Activated naive CD8-positive, alpha-beta T cell (primary cell): ENCODE measurements around the gene SPAG9.
A peak's percentile ranks its signal among the peaks of the same experiment; 100 is the strongest.

Experiments used
- H3K27ac Mint-ChIP-seq: one replicate; pipeline ENCODE4 v1.8.0; 2021; ENCODE audit warnings: mixed read lengths
- H3K27me3 Mint-ChIP-seq: one replicate; pipeline ENCODE4 v1.8.0; 2021; ENCODE audit warnings: mixed read lengths
- H3K36me3 Mint-ChIP-seq: one replicate; pipeline ENCODE4 v1.8.0; 2021; ENCODE audit warnings: mixed read lengths
- H3K4me1 Mint-ChIP-seq: one replicate; pipeline ENCODE4 v1.8.0; 2021; ENCODE audit warnings: low read depth, mixed read lengths
- H3K4me3 Mint-ChIP-seq: one replicate; pipeline ENCODE4 v1.8.0; 2021; ENCODE audit warnings: mild to moderate bottlenecking, mixed read lengths
- H3K9me3 Mint-ChIP-seq: one replicate; pipeline ENCODE4 v1.8.0; 2021; ENCODE audit warnings: low read depth, mixed read lengths

The SPAG9 gene

DNA sequence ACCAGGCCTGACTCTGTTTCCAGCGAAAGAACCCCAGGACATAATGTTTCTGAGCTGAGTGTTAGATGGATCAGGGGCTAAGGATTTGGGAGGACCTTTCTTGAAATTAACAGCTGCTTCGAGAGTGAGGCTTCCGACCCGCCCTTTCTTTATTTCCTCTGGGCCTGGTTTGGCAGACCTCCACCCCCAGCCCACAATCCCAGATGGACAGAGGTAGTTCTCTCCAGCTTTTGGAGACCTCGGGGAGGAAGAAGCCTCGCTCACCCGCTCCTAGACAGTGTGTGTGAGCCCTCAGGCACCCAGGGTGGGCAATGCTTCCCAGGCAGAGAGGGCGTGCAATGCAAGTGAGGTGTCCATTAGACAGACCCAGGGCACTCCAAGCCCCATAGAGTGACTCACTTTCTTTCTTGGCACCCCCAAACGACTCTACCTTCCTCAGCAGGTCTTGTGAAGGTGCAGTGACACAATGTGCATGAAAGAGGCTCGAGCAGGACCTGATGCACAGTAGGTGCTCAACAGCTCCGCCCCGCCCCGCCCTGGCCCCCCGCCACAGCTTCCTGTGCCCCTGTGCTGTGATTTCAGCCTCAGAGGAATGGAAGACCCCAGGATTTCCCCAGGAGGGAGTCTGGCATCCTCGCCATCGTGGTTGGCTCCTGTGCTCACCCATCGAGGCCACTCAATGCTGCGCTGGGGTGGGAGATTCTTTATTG is 203.8 kb downstream of the SPAG9 start:
- no peaks in the 10 kb centered on the region for H3K27me3 Mint-ChIP-seq
- H3K9me3 Mint-ChIP-seq, result no peaks in the 10 kb centered on the region
- peaks cover 2% of the 10 kb centered on the region for H3K36me3 Mint-ChIP-seq
- H3K4me3 Mint-ChIP-seq, result no peak overlapping the region
- peaks cover 63% of the 10 kb centered on the region for H3K4me1 Mint-ChIP-seq
- no peak overlapping the region for H3K27ac Mint-ChIP-seq

DNA sequence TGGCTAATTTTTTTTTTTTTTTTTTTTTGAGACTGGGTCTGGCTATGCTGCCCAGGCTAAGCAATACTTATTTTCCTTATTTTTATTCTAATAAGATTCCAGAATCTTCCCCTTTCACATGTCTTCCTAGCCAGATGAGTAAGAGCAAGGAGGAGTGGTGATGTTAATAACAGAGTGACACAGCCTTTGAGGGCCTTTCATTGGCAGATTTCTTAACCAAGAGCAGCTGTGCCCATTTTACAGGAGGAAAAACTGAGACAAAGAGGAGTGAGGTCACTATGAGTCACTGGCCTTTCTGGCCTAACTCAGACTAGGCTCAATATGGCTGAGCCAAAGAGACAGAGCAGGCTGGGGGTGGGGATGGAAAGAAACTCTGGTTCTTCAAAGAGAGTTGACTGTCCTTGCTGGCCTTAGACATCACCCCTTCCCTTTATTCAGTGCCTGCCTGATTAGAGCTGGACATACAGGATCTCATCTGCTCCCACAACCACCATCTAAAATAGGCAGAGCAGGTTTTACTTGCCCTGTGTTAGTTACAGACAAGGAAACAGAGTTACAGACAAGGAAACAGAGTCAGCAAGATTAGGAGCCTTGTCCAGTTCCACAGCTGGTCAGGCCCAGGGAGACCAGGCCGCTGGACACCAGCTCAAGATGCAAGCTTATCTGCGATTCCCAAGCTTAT is 204.5 kb downstream of the SPAG9 start:
- peaks cover 69% of the 10 kb centered on the region for H3K4me1 Mint-ChIP-seq
- H3K4me3 Mint-ChIP-seq, result peak overlapping the region; percentile 42
- peak overlapping the region; percentile 83 for H3K27ac Mint-ChIP-seq
- H3K27me3 Mint-ChIP-seq, result no peaks in the 10 kb centered on the region
- H3K36me3 Mint-ChIP-seq, result peaks cover 2% of the 10 kb centered on the region
- H3K9me3 Mint-ChIP-seq, result no peaks in the 10 kb centered on the region

DNA sequence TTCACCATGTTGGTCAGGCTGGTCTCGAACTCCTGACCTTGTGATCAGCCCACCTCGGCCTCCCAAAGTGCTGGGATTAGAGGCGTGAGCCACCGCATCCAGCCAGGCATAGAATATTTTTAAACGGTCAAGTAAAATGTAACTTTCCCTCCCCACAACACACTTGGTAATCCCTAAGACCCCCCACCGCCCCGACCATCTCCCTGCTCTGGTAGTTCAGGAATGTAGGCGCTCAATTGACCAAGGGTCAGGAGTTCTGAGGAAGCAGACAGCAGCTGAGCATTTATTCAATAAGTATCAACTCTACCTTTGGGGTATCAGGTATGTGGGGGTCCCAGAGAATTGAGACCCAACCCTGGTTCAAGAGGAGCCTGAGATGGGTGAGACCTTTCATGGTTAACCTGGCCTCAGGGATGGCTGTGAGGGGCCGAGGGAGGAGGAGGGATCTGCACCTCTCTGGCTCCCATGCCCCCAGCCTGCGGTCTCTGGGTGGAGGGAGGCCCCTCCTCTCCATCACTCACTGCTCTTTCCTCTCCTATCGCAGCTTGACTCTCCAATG is 206.1 kb downstream of the SPAG9 start:
- H3K36me3 Mint-ChIP-seq, result peaks cover 2% of the 10 kb centered on the region
- peak overlapping the region; percentile 28 for H3K27ac Mint-ChIP-seq
- H3K4me3 Mint-ChIP-seq, result no peak overlapping the region
- H3K9me3 Mint-ChIP-seq, result no peaks in the 10 kb centered on the region
- no peaks in the 10 kb centered on the region for H3K27me3 Mint-ChIP-seq
- H3K4me1 Mint-ChIP-seq, result peaks cover 77% of the 10 kb centered on the region

DNA sequence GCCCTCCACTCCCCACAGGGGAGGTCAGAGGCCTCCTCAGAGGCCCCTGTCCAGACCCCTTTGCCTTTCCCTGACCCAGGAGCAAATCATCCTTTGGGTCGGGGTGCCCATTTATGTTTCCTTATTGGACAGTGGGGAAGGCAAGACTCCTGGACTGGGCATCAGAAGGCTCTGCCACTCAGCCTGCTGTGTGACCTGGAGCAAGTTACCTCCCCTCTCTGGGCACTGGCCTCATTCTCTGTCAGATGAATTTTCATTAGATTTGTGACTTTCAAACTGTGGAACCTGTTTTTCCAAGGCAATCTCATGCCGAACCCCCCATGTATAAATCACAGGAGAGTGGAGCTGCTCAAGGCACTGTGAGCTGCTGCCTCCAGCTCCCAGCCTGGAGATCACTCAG is 207.5 kb downstream of the SPAG9 start:
- peak overlapping the region; percentile 92 for H3K27ac Mint-ChIP-seq
- peaks cover 2% of the 10 kb centered on the region for H3K36me3 Mint-ChIP-seq
- H3K27me3 Mint-ChIP-seq, result no peaks in the 10 kb centered on the region
- H3K4me3 Mint-ChIP-seq, result peak overlapping the region; percentile 40
- peaks cover 78% of the 10 kb centered on the region for H3K4me1 Mint-ChIP-seq
- H3K9me3 Mint-ChIP-seq, result no peaks in the 10 kb centered on the region
